NCI-H2196 (cell line): ENCODE results near the gene HOXA5.
A peak's percentile ranks its signal among the peaks of the same experiment; 100 is the strongest.

Source experiments
- DNase-seq: peaks from one replicate; lab custom pipeline; 2025; ENCODE audit not compliant: unreplicated experiment; lab: John Stamatoyannopoulos, UW

HOXA5 gene

GRCh38 chr7:27143023-27143949 is at the start of gene HOXA5:
Gene HOXA5 (minus strand): TSS chr7:27143681. CDS start chr7:27143607, 74 bp downstream.
- peak; percentile 89 for DNase-seq

- no peak for DNase-seq
These were observed 49.3 kb upstream of the HOXA5 start for GRCh38 chr7:27192546-27193334.

GRCh38 chr7:27191833-27192545 is 48.5 kb upstream of the HOXA5 start:
- DNase-seq = no peak

- DNase-seq = no peak
These were observed 47.8 kb upstream of the HOXA5 start for GRCh38 chr7:27191161-27191731.

- no peak for DNase-seq
These were observed 46.7 kb upstream of the HOXA5 start for GRCh38 chr7:27189997-27190748.

- no peak for DNase-seq
These were observed 46.0 kb upstream of the HOXA5 start for GRCh38 chr7:27189295-27189996.

GRCh38 chr7:27188386-27189294 is 45.2 kb upstream of the HOXA5 start:
- no peak for DNase-seq

GRCh38 chr7:27187475-27188385 is 44.2 kb upstream of the HOXA5 start:
- DNase-seq = no peak

- no peak for DNase-seq
These were observed 43.4 kb upstream of the HOXA5 start for GRCh38 chr7:27186668-27187474.

- DNase-seq = no peak
These were observed 42.6 kb upstream of the HOXA5 start for GRCh38 chr7:27185854-27186667.

GRCh38 chr7:27185013-27185853 is 41.8 kb upstream of the HOXA5 start, which contains the start of gene HOXA11:
Gene HOXA11 (minus strand): TSS chr7:27185232. CDS start chr7:27185144, 88 bp downstream.
- peak; percentile 12 for DNase-seq

GRCh38 chr7:27184337-27185012 is 41.0 kb upstream of the HOXA5 start:
- DNase-seq = no peak

- DNase-seq = no peak
These were observed 40.3 kb upstream of the HOXA5 start for GRCh38 chr7:27183682-27184336.
